PC-9 (cell line): ENCODE measurements around the gene EXOC7. TPM values are rescaled to one million over a fixed set of nuclear protein-coding genes. Genes with fewer than 3 reads are reported as not detected.

Experiments used
- BruUV-seq: library from RNA; stranded (reverse); fragments of 400-500 nt; replicated peaks from 2 replicates; lab custom pipeline; 2021; lab: Mats Ljungman, UMichigan
- CTCF ChIA-PET: fragments of 300-600 bp; sonication (Branson Sonifier 250); formaldehyde crosslinking; loops from one replicate; lab custom pipeline; 2022; ENCODE audit warnings: antibody characterized with exemption; lab: Charles Lee
- POLR2A ChIA-PET: fragments of 300-600 bp; sonication (Branson Sonifier 250); formaldehyde crosslinking; loops from one replicate; lab custom pipeline; 2022; ENCODE audit warnings: antibody characterized with exemption; ENCODE audit not compliant: unreplicated experiment; lab: Charles Lee
- DNase-seq, 2 experiments: peaks; one replicate each; pipeline versions ENCODE4 v3.0.0 to v3.0.0-alpha.2; 2015 to 2022; ENCODE audit warnings: mixed read lengths in 1 of 2
- H2AFZ ChIP-seq: fragments of 200-600 bp; sonication (generic); 2 replicates; pipeline ENCODE4 v1.8.1; 2017; ENCODE audit warnings: antibody characterized with exemption
- H3F3A ChIP-seq: fragments of 200-600 bp; sonication (generic); 2 replicates; pipeline ENCODE4 v1.8.1; 2017; ENCODE audit warnings: antibody characterized with exemption, mild to moderate bottlenecking, low read depth; ENCODE audit not compliant: insufficient read depth
- H3K27ac ChIP-seq: fragments of 200-600 bp; sonication (generic); 2 replicates; pipeline ENCODE4 v1.6.1; 2016; ENCODE audit warnings: mixed run types
- H3K27me3 ChIP-seq: fragments of 200-600 bp; sonication (generic); 2 replicates; pipeline ENCODE4 v1.6.1; 2016; ENCODE audit warnings: low read depth, mixed run types; ENCODE audit not compliant: insufficient read depth
- H3K36me3 ChIP-seq: fragments of 200-600 bp; sonication (generic); 2 replicates; pipeline ENCODE4 v1.6.1; 2016; ENCODE audit warnings: low read depth, mixed run types
- H3K4me1 ChIP-seq: fragments of 200-600 bp; sonication (generic); replicated peaks from 2 replicates; pipeline ENCODE4 v1.6.1; 2016; ENCODE audit warnings: mixed run types; ENCODE audit not compliant: insufficient read depth
- H3K4me2 ChIP-seq: fragments of 200-600 bp; sonication (generic); 2 replicates; pipeline ENCODE4 v1.6.1; 2017; ENCODE audit warnings: mixed run types
- H3K4me3 ChIP-seq: fragments of 200-600 bp; sonication (generic); 2 replicates; pipeline ENCODE4 v1.6.1; 2016; ENCODE audit warnings: mixed run types
- H3K79me2 ChIP-seq: fragments of 200-600 bp; sonication (generic); 2 replicates; pipeline ENCODE4 v1.6.1; 2017; ENCODE audit warnings: low read depth, mixed run types
- H3K9me2 ChIP-seq: fragments of 200-600 bp; sonication (generic); 2 replicates; pipeline ENCODE4 v1.8.1; 2017; ENCODE audit warnings: mild to moderate bottlenecking; ENCODE audit not compliant: insufficient read depth
- H3K9me3 ChIP-seq: fragments of 200-600 bp; sonication (generic); 2 replicates; pipeline ENCODE4 v1.8.1; 2016; ENCODE audit warnings: low read depth; ENCODE audit not compliant: insufficient read depth
- H4K20me1 ChIP-seq: fragments of 200-600 bp; sonication (generic); 2 replicates; pipeline ENCODE4 v1.8.1; 2017; ENCODE audit not compliant: insufficient read depth
- CTCF ChIP-seq: fragments of 200-600 bp; sonication (generic); conservative IDR thresholded peaks from 2 replicates; pipeline ENCODE4 v1.6.1; 2017; ENCODE audit warnings: mixed run types, antibody characterized with exemption, mild to moderate bottlenecking, moderate library complexity
- EZH2 ChIP-seq: fragments of 200-600 bp; sonication (generic); IDR thresholded peaks from 2 replicates; pipeline ENCODE4 v1.8.0; 2017; ENCODE audit warnings: antibody characterized with exemption, low read depth
- intact Hi-C: fragments of 100-400 bp; cut with micrococcal nuclease; formaldehyde crosslinking; loops from one replicate; pipeline ENCODE4 v1.10.0; 2022; ENCODE audit not compliant: unreplicated experiment
- total RNA-seq: library from RNA; stranded (reverse); gene quantifications from 2 replicates; pipeline ENCODE4 v1.2.3, GENCODE V29; 2021

EXOC7 gene
- total RNA-seq, 1 experiment from 2014 or later = 131 TPM

GRCh38 chr17:76135810-76136188 is 32.2 kb upstream of the EXOC7 start:
- no peaks in the 10 kb centered on the region for H3K27me3 ChIP-seq
- intact Hi-C loops = no loop called here
- H3F3A ChIP-seq = peaks cover 18% of the 10 kb centered on the region
- H4K20me1 ChIP-seq = no peaks in the 10 kb centered on the region
- H3K27ac ChIP-seq = no peak overlapping the region
- no peaks in the 10 kb centered on the region for H3K9me3 ChIP-seq
- POLR2A ChIA-PET = no interaction called here
- TF ChIP-seq EZH2 (no peak), CTCF (no peak)
- no peaks in the 10 kb centered on the region for H3K9me2 ChIP-seq
- H3K36me3 ChIP-seq = no peaks in the 10 kb centered on the region
- BruUV-seq = no TSS peak
- H3K4me3 ChIP-seq = no peak overlapping the region
- no peak overlapping the region for H3K4me2 ChIP-seq
- CTCF ChIA-PET = no interaction called here
- no peak for DNase-seq
- H3K4me1 ChIP-seq = peaks cover 28% of the 10 kb centered on the region
- H3K79me2 ChIP-seq = no peaks in the 10 kb centered on the region
- no peak overlapping the region for H2AFZ ChIP-seq

- TF ChIP-seq EZH2 = no peak
- no peak for TF ChIP-seq CTCF
- POLR2A ChIA-PET = no interaction called here
- H3K27me3 ChIP-seq = no peaks in the 10 kb centered on the region
Measured at GRCh38 chr17:76134911-76135809, 31.6 kb upstream of the EXOC7 start.

GRCh38 chr17:76132574-76133338 is 29.2 kb upstream of the EXOC7 start:
- Histone ChIP-seq H3K9me3 (no peaks in the 10 kb centered on the region), H3K4me3 (no peak overlapping the region), H3K79me2 (no peaks in the 10 kb centered on the region), H3K27ac (peak overlapping the region; percentile 26; the same call in 1 of the 2 replicates), H2AFZ (no peak overlapping the region), H3K4me2 (peak overlapping the region; percentile 65), H3K36me3 (no peaks in the 10 kb centered on the region), H3K27me3 (no peaks in the 10 kb centered on the region), H3K9me2 (no peaks in the 10 kb centered on the region), H3K4me1 (peaks cover 28% of the 10 kb centered on the region), H4K20me1 (no peaks in the 10 kb centered on the region), H3F3A (peaks cover 18% of the 10 kb centered on the region)
- no TSS peak for BruUV-seq
- DNase-seq = peak; percentile 77 to 98
- TF ChIP-seq CTCF (no peak), EZH2 (no peak)
- POLR2A ChIA-PET = interaction anchor here (0.6 to 1.6 kb wide), 10 partner anchors 8 to 981 kb away, joined by 3 to 37 read pairs (median 10); partner anchors contain the start of gene FOXJ1
- intact Hi-C loops = loop anchor here (1.0 to 2.0 kb wide), 2 partner anchors 9 to 130 kb away; partner anchors contain the start of gene FOXJ1
- CTCF ChIA-PET = interaction anchor here (0.6 to 1.3 kb wide), 8 partner anchors 9 to 147 kb away, joined by 3 to 9 read pairs (median 6); no protein-coding TSS in a partner anchor

More at GRCh38 chr17:76134911-76135809, 31.6 kb upstream of the EXOC7 start:
- no peaks in the 10 kb centered on the region for H3K79me2 ChIP-seq
- H3K27ac ChIP-seq = no peak overlapping the region
- peaks cover 28% of the 10 kb centered on the region for H3K4me1 ChIP-seq
- H4K20me1 ChIP-seq = no peaks in the 10 kb centered on the region
- intact Hi-C loops = no loop called here
- H3K36me3 ChIP-seq = no peaks in the 10 kb centered on the region
- no peaks in the 10 kb centered on the region for H3K9me2 ChIP-seq
- H3F3A ChIP-seq = peaks cover 18% of the 10 kb centered on the region
- CTCF ChIA-PET = no interaction called here
- DNase-seq = no peak
- no TSS peak for BruUV-seq
- H3K4me2 ChIP-seq = no peak overlapping the region
- H3K9me3 ChIP-seq = no peaks in the 10 kb centered on the region
- H3K4me3 ChIP-seq = no peak overlapping the region
- no peak overlapping the region for H2AFZ ChIP-seq
